ENCODE data around the gene AJAP1.

Gene AJAP1

GRCh38 chr1:4761324-4761723 lies 106.9 kb downstream of the AJAP1 start:
- no peak for TF ChIP-seq CTCF (IDR thresholded peaks at IDR 0.05; ENCODE audit: insufficient read depth, low read depth, low read length, missing control alignments)
- DNase-seq (ENCODE audit: low read depth) = no peak
- H3K4me3 ChIP-seq (ENCODE audit: low read length) = no peak overlapping the region

- TF ChIP-seq CTCF (IDR thresholded peaks at IDR 0.05; ENCODE audit: insufficient read depth, low read depth, low read length, missing control alignments) = no peak
Measured at GRCh38 chr1:4762146-4762545, 107.7 kb downstream of the AJAP1 start.

DNA sequence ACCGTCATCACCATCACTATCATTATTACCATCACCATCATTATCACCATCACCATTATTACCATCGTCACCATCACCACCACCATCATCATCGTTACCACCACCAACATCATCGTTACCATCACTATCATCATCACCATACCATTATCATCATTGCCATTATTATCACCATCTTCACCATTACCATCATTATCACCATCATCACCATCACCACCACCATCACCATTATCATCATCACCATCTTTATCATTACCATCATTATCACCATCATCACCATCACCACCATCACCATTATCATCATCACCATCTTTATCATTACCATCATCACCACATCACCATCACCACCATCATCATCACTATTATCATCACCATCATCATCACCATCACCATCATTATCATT lies 112.9 kb downstream of the AJAP1 start:
- no peak overlapping the region for H3K4me3 ChIP-seq (ENCODE audit: low read length)
- TF ChIP-seq CTCF (IDR thresholded peaks at IDR 0.05; ENCODE audit: insufficient read depth, low read depth, low read length, missing control alignments) = no peak
- DNase-seq (ENCODE audit: low read depth) = no peak

More at GRCh38 chr1:4762146-4762545, 107.7 kb downstream of the AJAP1 start:
- no peak overlapping the region for H3K4me3 ChIP-seq (ENCODE audit: low read length)
- DNase-seq (ENCODE audit: low read depth) = no peak

GRCh38 chr1:4768553-4768952 lies 114.1 kb downstream of the AJAP1 start:
- no peak for DNase-seq (ENCODE audit: low read depth)
- TF ChIP-seq CTCF (IDR thresholded peaks at IDR 0.05; ENCODE audit: insufficient read depth, low read depth, low read length, missing control alignments) = no peak
- no peak overlapping the region for H3K4me3 ChIP-seq (ENCODE audit: low read length)

- H3K4me3 ChIP-seq (ENCODE audit: low read length) = no peak overlapping the region
- TF ChIP-seq CTCF (IDR thresholded peaks at IDR 0.05; ENCODE audit: insufficient read depth, low read depth, low read length, missing control alignments) = no peak
- DNase-seq (ENCODE audit: low read depth) = no peak
Measured at GRCh38 chr1:4769516-4770280, 115.3 kb downstream of the AJAP1 start.

GRCh38 chr1:4770713-4771112 lies 116.3 kb downstream of the AJAP1 start:
- TF ChIP-seq CTCF (IDR thresholded peaks at IDR 0.05; ENCODE audit: insufficient read depth, low read depth, low read length, missing control alignments) = no peak
- H3K4me3 ChIP-seq (ENCODE audit: low read length) = no peak overlapping the region
- no peak for DNase-seq (ENCODE audit: low read depth)

DNA sequence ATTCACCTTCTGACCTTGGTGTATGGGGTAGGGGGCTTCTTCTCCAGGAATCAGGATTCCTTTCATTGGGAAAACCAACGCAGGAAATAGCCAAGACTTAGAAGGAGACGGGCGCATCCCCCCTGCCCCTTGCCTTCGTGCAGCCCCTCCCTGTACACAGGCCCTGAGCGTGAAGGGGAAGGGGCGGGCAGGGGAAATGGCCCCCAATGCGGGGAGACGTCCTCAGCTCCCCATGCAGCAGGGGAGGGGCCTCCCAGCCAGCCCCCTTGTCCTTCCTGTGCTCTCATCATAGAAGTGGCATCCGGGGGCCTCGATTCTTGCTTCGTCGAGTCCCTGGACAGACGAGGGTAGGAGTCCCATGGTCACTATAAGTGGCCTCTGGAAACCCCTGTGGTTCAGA lies 116.9 kb downstream of the AJAP1 start:
- no peak for TF ChIP-seq CTCF (IDR thresholded peaks at IDR 0.05; ENCODE audit: insufficient read depth, low read depth, low read length, missing control alignments)
- DNase-seq (ENCODE audit: low read depth) = no peak
- no peak overlapping the region for H3K4me3 ChIP-seq (ENCODE audit: low read length)

Measured in epithelial cell of esophagus (primary cell).